H1 (cell line): ENCODE results near the gene ACTR5. TPM values are rescaled to one million over a fixed set of nuclear protein-coding genes. Genes with fewer than 3 reads are reported as not detected.

Source experiments
- BRCA1 ChIP-seq: IDR thresholded peaks from 2 replicates; pipeline ENCODE4 v1.6.1; 2012; ENCODE audit warnings: low read depth, low read length, improper control_type of control experiment
- CBX5 ChIP-seq: fragments of 300-800, 300-1000 bp; sonication (generic); IDR thresholded peaks from 2 replicates; pipeline ENCODE4 v1.7.1; 2016; ENCODE audit warnings: antibody characterized with exemption, low read length, low read depth
- EGR1 ChIP-seq: IDR thresholded peaks from 2 replicates; pipeline ENCODE4 v1.6.1; 2011; ENCODE audit warnings: low read depth, low read length, borderline replicate concordance
- HDAC2 ChIP-seq, 2 experiments: fragments of 300-600 bp in 1 of 2; sonication (generic) in 1 of 2; IDR thresholded peaks; 2 replicates each; pipeline ENCODE4 v1.6.1; 2011 to 2012; ENCODE audit warnings: low read depth in 2 of 2, low read length in 2 of 2, mild to moderate bottlenecking in 2 of 2, moderate library complexity in 2 of 2, borderline replicate concordance in 1 of 2, inconsistent platforms in 1 of 2
- KDM4A ChIP-seq: IDR thresholded peaks from one replicate; pipeline ENCODE4 v1.7.1; 2012; ENCODE audit warnings: low read depth, mild to moderate bottlenecking, moderate library complexity, low read length, inconsistent platforms; ENCODE audit not compliant: severe bottlenecking
- KDM5A ChIP-seq: fragments of 200-600 bp; IDR thresholded peaks from 2 replicates; pipeline ENCODE4 v1.7.1; 2012; ENCODE audit warnings: mild to moderate bottlenecking, low read length, inconsistent platforms, mixed read lengths
- MAX ChIP-seq: IDR thresholded peaks from 2 replicates; pipeline ENCODE4 v1.6.1; 2012; ENCODE audit warnings: inconsistent platforms
- POLR2AphosphoS5 ChIP-seq: IDR thresholded peaks from 2 replicates; pipeline ENCODE4 v1.6.1; 2011; ENCODE audit warnings: low read depth, low read length
- SAP30 ChIP-seq: fragments of 300-600 bp; sonication (generic); IDR thresholded peaks from 2 replicates; pipeline ENCODE4 v1.7.1; 2012; ENCODE audit warnings: low read length, moderate library complexity, mild to moderate bottlenecking, inconsistent platforms; ENCODE audit not compliant: insufficient read depth, insufficient replicate concordance
- SIN3A ChIP-seq, 2 experiments: IDR thresholded peaks in 1 of 2; conservative IDR thresholded peaks in 1 of 2; 2 replicates each; pipeline ENCODE4 v1.6.1; 2011 to 2012; ENCODE audit warnings: low read length in 2 of 2, improper control_type of control experiment in 1 of 2, low read depth in 1 of 2, mild to moderate bottlenecking in 1 of 2
- TAF1 ChIP-seq: IDR thresholded peaks from 2 replicates; pipeline ENCODE4 v1.6.1; 2011; ENCODE audit warnings: mild to moderate bottlenecking, low read depth, low read length
- polyA plus RNA-seq, 7 experiments: library from polyadenylated mRNA; depleted of rRNA in 3 of 7; stranded (reverse) in 5 of 7; unstranded in 2 of 7; fragments of >200 nt in 5 of 7; fragments of 200-250 nt in 2 of 7; gene quantifications; 1 replicate in 5 of 7; 2 replicates in 1 of 7; 4 replicates in 1 of 7; pipeline versions ENCODE4 v1.2.1 to v1.2.3, GENCODE V29; 2011 to 2013; ENCODE audit warnings: missing spikeins in 2 of 7, mixed read lengths in 2 of 7
- total RNA-seq: library from RNA; stranded (reverse); fragmentation: NEBNext Ultra II Directional; extraction: Animal tissue kit (Norgen Biotek cat#: 25700); gene quantifications from 2 replicates; pipeline ENCODE4 v1.2.1, GENCODE V29; 2021
- TF ChIP-seq, protein P1 (sequence below), 3 experiments: IDR thresholded peaks; 1 replicate in 2 of 3; 2 replicates in 1 of 3; pipeline versions ENCODE4 v1.5.1 to v1.6.1; 2011; ENCODE audit warnings: low read length in 3 of 3, mild to moderate bottlenecking in 3 of 3, inconsistent platforms in 2 of 3, low read depth in 1 of 3, moderate library complexity in 1 of 3; ENCODE audit not compliant: insufficient read depth in 1 of 3; ENCODE audit errors: control extremely low read depth in 1 of 3

The ACTR5 gene
- total and polyA plus RNA-seq, 2 of the 8 experiments (the other 6 are each of a cell fraction or from before 2014, with no cell fraction given): 10.4 to 14.4 TPM

DNA sequence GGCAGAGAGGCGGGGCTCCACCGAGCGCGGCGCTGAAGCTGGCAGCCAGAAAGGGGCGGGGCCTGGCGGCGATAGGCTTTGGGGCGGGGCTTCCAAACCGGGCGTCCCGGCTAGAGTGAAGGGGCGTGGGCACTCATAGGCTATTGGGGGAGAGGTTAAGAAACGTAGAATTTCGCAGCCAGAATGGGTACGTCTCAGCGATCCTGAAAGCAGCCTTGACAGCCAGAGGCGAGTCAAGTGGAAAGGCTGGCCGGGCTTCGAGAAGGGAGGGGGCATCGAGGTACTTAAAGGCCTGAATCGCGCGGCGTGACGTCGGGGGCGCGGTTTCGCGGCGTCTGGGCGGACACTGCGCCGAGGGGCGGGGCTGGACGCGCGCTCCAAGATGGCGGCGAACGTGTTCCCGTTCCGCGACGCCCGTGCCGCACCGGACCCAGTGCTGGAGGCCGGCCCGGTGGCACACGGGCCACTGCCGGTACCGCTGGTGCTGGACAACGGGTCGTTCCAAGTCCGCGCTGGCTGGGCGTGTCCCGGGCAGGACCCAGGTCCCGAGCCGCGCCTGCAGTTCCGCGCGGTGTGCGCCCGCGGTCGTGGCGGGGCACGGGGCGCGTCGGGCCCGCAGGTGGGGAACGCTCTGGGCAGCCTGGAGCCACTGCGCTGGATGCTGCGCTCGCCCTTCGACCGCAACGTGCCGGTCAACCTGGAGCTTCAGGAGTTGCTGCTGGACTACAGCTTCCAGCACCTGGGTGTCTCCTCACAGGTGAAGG is at the start of gene ACTR5 (continued):
- TF ChIP-seq CBX5 (no peak), KDM5A (0 out of 2 replicates have a peak, but pooled peaks have one; percentile 47), KDM4A (peak; percentile 100), POLR2AphosphoS5 (peak; percentile 79), SAP30 (no peak), SIN3A (conservative IDR thresholded peaks at IDR 0.05 in 1 of 2, IDR thresholded peaks at IDR 0.05 in 1 of 2; ENCODE audit: low read depth in 1 of 2, low read length in 2 of 2) (peak; percentile 46 to 55; a peak in 1 of 4 replicates), EGR1 (no peak), TAF1 (peak; percentile 73), HDAC2 (IDR thresholded peaks at IDR 0.05; ENCODE audit: borderline replicate concordance in 1 of 2, low read depth in 2 of 2, low read length in 2 of 2) (peak in 1 of 2 experiments; percentile 77; a peak in 2 of 4 replicates), MAX (peak; percentile 73), BRCA1 (no peak)
- TF ChIP-seq, protein P1, sequence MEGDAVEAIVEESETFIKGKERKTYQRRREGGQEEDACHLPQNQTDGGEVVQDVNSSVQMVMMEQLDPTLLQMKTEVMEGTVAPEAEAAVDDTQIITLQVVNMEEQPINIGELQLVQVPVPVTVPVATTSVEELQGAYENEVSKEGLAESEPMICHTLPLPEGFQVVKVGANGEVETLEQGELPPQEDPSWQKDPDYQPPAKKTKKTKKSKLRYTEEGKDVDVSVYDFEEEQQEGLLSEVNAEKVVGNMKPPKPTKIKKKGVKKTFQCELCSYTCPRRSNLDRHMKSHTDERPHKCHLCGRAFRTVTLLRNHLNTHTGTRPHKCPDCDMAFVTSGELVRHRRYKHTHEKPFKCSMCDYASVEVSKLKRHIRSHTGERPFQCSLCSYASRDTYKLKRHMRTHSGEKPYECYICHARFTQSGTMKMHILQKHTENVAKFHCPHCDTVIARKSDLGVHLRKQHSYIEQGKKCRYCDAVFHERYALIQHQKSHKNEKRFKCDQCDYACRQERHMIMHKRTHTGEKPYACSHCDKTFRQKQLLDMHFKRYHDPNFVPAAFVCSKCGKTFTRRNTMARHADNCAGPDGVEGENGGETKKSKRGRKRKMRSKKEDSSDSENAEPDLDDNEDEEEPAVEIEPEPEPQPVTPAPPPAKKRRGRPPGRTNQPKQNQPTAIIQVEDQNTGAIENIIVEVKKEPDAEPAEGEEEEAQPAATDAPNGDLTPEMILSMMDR (IDR thresholded peaks at IDR 0.05; ENCODE audit: control extremely low read depth in 1 of 3, insufficient read depth in 1 of 3, low read depth in 1 of 3, low read length in 3 of 3): 0 out of 4 replicates have a peak, but pooled peaks of 1 of the 3 experiments have one; percentile 7
